HEK293 (cell line): Measurements from ENCODE around the gene OTUB2.

ENCODE experiments used
- CTCF ChIA-PET: fragments of 350-600 bp; formaldehyde crosslinking; extraction: SDS; loops from one replicate; lab custom pipeline; 2021; ENCODE audit warnings: antibody characterized with exemption; lab: Yijun Ruan, JAX
- POLR2A ChIA-PET: fragments of 300-600 bp; formaldehyde crosslinking; extraction: SDS; loops from one replicate; lab custom pipeline; 2020; ENCODE audit warnings: antibody characterized with exemption, inconsistent platforms; lab: Yijun Ruan, JAX
- H3K27ac ChIP-seq: fragments of 200-500 bp; sonication (Bioruptor generic); 2 replicates; pipeline ENCODE4 v1.5.1; 2014; ENCODE audit warnings: low read depth, low read length, control low read depth, inconsistent platforms; ENCODE audit errors: extremely low read depth
- H3K36me3 ChIP-seq, 2 experiments: fragments of 200-500 bp in 1 of 2; sonication (Bioruptor generic) in 1 of 2; 1 replicate in 1 of 2; 2 replicates in 1 of 2; pipeline ENCODE4 v1.5.1; 2014 to 2017; ENCODE audit warnings: inconsistent platforms in 2 of 2, low read length in 2 of 2; ENCODE audit not compliant: control insufficient read depth in 2 of 2, insufficient read depth in 1 of 2
- H3K4me1 ChIP-seq: fragments of 200-500 bp; sonication (Bioruptor generic); 2 replicates; pipeline ENCODE4 v1.5.1; 2014; ENCODE audit warnings: mild to moderate bottlenecking, low read length, inconsistent platforms; ENCODE audit not compliant: control insufficient read depth, insufficient read depth
- H3K4me3 ChIP-seq: 2 replicates; pipeline ENCODE4 v1.5.1; 2011; ENCODE audit warnings: low read depth, mild to moderate bottlenecking, control low read depth, low read length, moderate library complexity
- H3K9me3 ChIP-seq: fragments of 200-500 bp; sonication (Bioruptor generic); 2 replicates; pipeline ENCODE4 v1.5.1; 2014; ENCODE audit warnings: low read depth, low read length, inconsistent platforms; ENCODE audit not compliant: control insufficient read depth, insufficient read depth
- EGR2 ChIP-seq: fragments of 450-650 bp; formaldehyde crosslinking; IDR thresholded peaks from 2 replicates; pipeline ENCODE4 v1.5.1; 2016; ENCODE audit warnings: low read depth, missing biosample characterization, missing genetic modification characterization
- GLI4 ChIP-seq: fragments of 450-650 bp; formaldehyde crosslinking; IDR thresholded peaks from 2 replicates; pipeline ENCODE4 v1.5.1; 2016; ENCODE audit warnings: missing biosample characterization, missing genetic modification characterization
- GLIS1 ChIP-seq: fragments of 450-650 bp; formaldehyde crosslinking; IDR thresholded peaks from 2 replicates; pipeline ENCODE4 v1.5.1; 2016; ENCODE audit warnings: missing biosample characterization, missing genetic modification characterization
- PRDM1 ChIP-seq: fragments of 450-650 bp; formaldehyde crosslinking; IDR thresholded peaks from 2 replicates; pipeline ENCODE4; 2016; ENCODE audit warnings: missing biosample characterization, missing genetic modification characterization
- SCRT1 ChIP-seq: fragments of 450-650 bp; formaldehyde crosslinking; IDR thresholded peaks from 2 replicates; pipeline ENCODE4 v1.5.1; 2016; ENCODE audit warnings: missing biosample characterization, missing genetic modification characterization, borderline replicate concordance
- SCRT2 ChIP-seq: fragments of 450-650 bp; formaldehyde crosslinking; IDR thresholded peaks from 2 replicates; pipeline ENCODE4 v1.5.1; 2016; ENCODE audit warnings: missing biosample characterization, missing genetic modification characterization
- SP7 ChIP-seq: fragments of 450-650 bp; formaldehyde crosslinking; IDR thresholded peaks from 2 replicates; pipeline ENCODE4 v1.5.1; 2016; ENCODE audit warnings: missing biosample characterization, missing genetic modification characterization
- YY2 ChIP-seq: fragments of 450-650 bp; formaldehyde crosslinking; IDR thresholded peaks from 2 replicates; pipeline ENCODE4 v1.5.1; 2016; ENCODE audit warnings: missing biosample characterization, missing genetic modification characterization
- ZFHX2 ChIP-seq: fragments of 450-650 bp; formaldehyde crosslinking; conservative IDR thresholded peaks from 2 replicates; pipeline ENCODE4 v1.5.1; 2016; ENCODE audit warnings: missing biosample characterization, missing genetic modification characterization
- ZNF112 ChIP-seq: fragments of 450-650 bp; formaldehyde crosslinking; IDR thresholded peaks from 2 replicates; pipeline ENCODE4 v1.5.0; 2017; ENCODE audit warnings: missing biosample characterization, missing genetic modification characterization
- ZNF138 ChIP-seq: fragments of 450-650 bp; formaldehyde crosslinking; IDR thresholded peaks from 2 replicates; pipeline ENCODE4 v1.5.1; 2016; ENCODE audit warnings: missing biosample characterization, missing genetic modification characterization, borderline replicate concordance
- ZNF274 ChIP-seq, 2 experiments: fragments of 200-500 bp in 1 of 2; fragments of 450-650 bp in 1 of 2; sonication (Bioruptor generic) in 1 of 2; formaldehyde crosslinking in 1 of 2; IDR thresholded peaks; 2 replicates each; pipeline versions ENCODE4 v1.5.1 to v1.6.1; 2014 to 2016; ENCODE audit warnings: borderline replicate concordance in 1 of 2, inconsistent platforms in 1 of 2, low read length in 1 of 2, missing biosample characterization in 1 of 2, missing genetic modification characterization in 1 of 2
- ZNF302 ChIP-seq: fragments of 450-650 bp; formaldehyde crosslinking; IDR thresholded peaks from 2 replicates; pipeline ENCODE4 v1.5.1; 2016; ENCODE audit warnings: missing biosample characterization, missing genetic modification characterization, low read depth
- ZNF596 ChIP-seq: fragments of 450-650 bp; IDR thresholded peaks from 2 replicates; pipeline ENCODE4 v1.5.0; 2018; ENCODE audit warnings: missing biosample characterization, mild to moderate bottlenecking, missing genetic modification characterization, moderate library complexity
- ZNF600 ChIP-seq: fragments of 450-650 bp; formaldehyde crosslinking; IDR thresholded peaks from 2 replicates; pipeline ENCODE4 v1.5.1; 2016; ENCODE audit warnings: missing biosample characterization, missing genetic modification characterization
- ZNF623 ChIP-seq: fragments of 450-650 bp; formaldehyde crosslinking; IDR thresholded peaks from 2 replicates; pipeline ENCODE4 v1.5.1; 2016; ENCODE audit warnings: missing biosample characterization, missing genetic modification characterization
- ZNF624 ChIP-seq: fragments of 450-650 bp; formaldehyde crosslinking; IDR thresholded peaks from 2 replicates; pipeline ENCODE4 v1.5.1; 2017; ENCODE audit warnings: missing biosample characterization, missing genetic modification characterization
- ZNF629 ChIP-seq: fragments of 450-650 bp; formaldehyde crosslinking; IDR thresholded peaks from 2 replicates; pipeline ENCODE4 v1.5.1; 2017; ENCODE audit warnings: missing biosample characterization, missing genetic modification characterization
- ZNF664 ChIP-seq: fragments of 450-650 bp; formaldehyde crosslinking; IDR thresholded peaks from 2 replicates; pipeline ENCODE4 v1.5.1; 2016; ENCODE audit warnings: missing biosample characterization, missing genetic modification characterization
- ZNF791 ChIP-seq: fragments of 450-650 bp; formaldehyde crosslinking; IDR thresholded peaks from 2 replicates; pipeline ENCODE4 v1.5.1; 2016; ENCODE audit warnings: missing biosample characterization, missing genetic modification characterization
- TF ChIP-seq, protein P1 (sequence below): fragments of 450-650 bp; formaldehyde crosslinking; IDR thresholded peaks from 2 replicates; pipeline ENCODE4 v1.5.1; 2017; ENCODE audit warnings: missing biosample characterization, missing genetic modification characterization

OTUB2 gene

DNA sequence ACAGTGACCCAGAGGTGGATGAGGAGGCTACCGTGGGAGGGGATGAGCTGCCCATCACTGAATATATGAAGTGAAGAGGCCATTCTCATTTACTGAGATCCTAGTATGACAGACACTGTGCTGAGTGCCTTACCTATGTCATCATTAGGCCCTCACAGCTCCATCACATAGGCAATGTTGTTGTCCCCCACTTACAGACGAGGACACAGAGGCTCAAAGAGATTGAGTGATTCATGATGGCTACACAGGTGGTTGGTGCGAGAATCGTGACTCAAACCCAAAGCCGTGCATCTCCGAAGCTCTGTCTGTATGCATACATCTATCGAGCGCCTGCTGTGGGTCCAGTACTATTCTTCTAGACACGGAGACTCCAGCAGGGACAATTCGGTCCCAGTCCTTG, 34.9 kb upstream of the OTUB2 start (continued):
- no peak for TF ChIP-seq ZNF791 (tag by site-specific recombination)
- no peak for TF ChIP-seq ZNF596 (tag by site-specific recombination)
- TF ChIP-seq, all 188 proteins: peak for 0

DNA sequence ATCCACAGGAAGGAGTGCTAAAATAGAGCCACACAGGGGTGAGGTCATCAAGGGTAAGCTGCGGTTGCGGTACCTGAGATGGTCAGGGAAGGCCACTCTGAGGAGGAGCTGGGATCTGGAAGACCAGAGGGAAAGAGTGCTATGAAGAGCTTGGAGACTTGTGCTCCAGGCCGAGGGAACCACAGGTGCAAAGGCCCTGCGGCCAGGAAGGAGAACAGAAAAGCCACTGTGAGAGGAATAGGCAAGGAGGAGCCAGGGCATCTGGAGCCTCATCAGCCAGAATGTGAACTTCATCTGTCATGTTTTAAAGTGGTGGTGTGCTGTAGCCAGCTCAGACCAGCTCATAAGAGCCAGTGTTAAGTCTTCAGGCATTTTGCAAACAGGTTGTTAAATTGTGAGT, 34.5 kb upstream of the OTUB2 start:
- POLR2A ChIA-PET, result no interaction called here

GRCh38 chr14:93993382-93993781, 32.8 kb upstream of the OTUB2 start:
- CTCF ChIA-PET, result interaction anchor here (1.0 to 2.2 kb wide), 3 partner anchors 7 to 143 kb away, joined by 4 to 13 read pairs (median 5); no protein-coding TSS in a partner anchor
- TF ChIP-seq ZNF664 (tag by site-specific recombination) (no peak), ZNF274 (IDR thresholded peaks at IDR 0.05; ENCODE audit: low read length) (no peak), ZNF274 (tag by site-specific recombination; IDR thresholded peaks at IDR 0.05; ENCODE audit: borderline replicate concordance) (no peak), GLI4 (no peak), PRDM1 (tag by site-specific recombination) (no peak)
- H3K27ac ChIP-seq, result no peak overlapping the region
- POLR2A ChIA-PET, result no interaction called here
- no peaks in the 10 kb centered on the region for H3K36me3 ChIP-seq
- H3K4me1 ChIP-seq, result no peaks in the 10 kb centered on the region; the same call in 1 of the 2 replicates
- H3K4me3 ChIP-seq, result no peak overlapping the region
- H3K9me3 ChIP-seq, result no peaks in the 10 kb centered on the region

More for the DNA sequence above, 34.5 kb upstream of the OTUB2 start:
- Histone ChIP-seq H3K27ac (no peak overlapping the region), H3K36me3 (no peaks in the 10 kb centered on the region), H3K4me3 (no peak overlapping the region), H3K4me1 (no peaks in the 10 kb centered on the region), H3K9me3 (no peaks in the 10 kb centered on the region)
- no peak for TF ChIP-seq ZNF138 (tag by site-specific recombination)
- TF ChIP-seq ZNF623 (tag by site-specific recombination), result peak; percentile 93
- CTCF ChIA-PET, result interaction anchor here (0.8 to 2.3 kb wide), 5 partner anchors 9 to 145 kb away, joined by 3 to 15 read pairs (median 5); no protein-coding TSS in a partner anchor

DNA sequence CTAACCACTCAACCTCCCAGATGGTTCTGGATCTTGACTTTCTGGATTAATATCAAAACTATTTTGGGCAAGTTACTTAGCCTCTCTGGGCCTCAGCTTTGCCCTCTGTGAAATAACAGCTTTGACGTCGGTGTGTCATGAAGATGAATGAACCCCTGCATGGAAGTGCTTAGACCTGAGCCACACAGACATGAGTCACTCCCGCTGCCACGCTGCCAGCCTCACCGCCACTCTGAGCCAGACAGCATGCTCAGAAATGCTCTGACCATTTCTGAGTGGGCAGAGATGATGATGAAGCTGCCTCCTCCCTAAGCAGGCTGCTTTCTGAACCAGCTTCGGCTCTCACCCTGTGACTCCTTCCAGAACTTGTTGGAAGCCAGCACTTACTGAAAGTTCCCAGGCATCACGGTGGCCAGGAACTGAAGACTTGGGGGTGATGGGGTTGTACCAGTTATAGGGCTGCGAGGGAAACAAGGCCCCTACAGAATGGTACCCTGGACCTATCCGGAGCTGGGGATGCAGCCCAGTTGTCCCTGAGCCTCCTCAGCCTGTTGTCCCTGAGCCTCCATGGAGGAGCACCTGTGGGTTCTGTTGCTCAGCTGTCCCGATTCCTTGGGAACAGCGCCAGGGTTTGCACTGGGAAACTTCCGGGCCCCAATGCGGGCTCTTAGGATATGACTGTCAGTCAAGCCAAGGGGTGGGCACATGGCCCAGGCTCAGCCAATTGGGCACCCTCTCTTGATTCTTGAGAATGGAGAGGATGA, 31.0 kb upstream of the OTUB2 start:
- no peak overlapping the region for H3K27ac ChIP-seq
- no peaks in the 10 kb centered on the region; the same call in 1 of the 2 replicates for H3K4me1 ChIP-seq
- ChIA-PET CTCF (interaction anchor here (1.1 to 2.0 kb wide), 2 partner anchors 56 to 58 kb away, joined by 4 to 10 read pairs; no protein-coding TSS in a partner anchor), POLR2A (no interaction called here)
- no peak overlapping the region for H3K4me3 ChIP-seq
- H3K9me3 ChIP-seq, result no peaks in the 10 kb centered on the region
- TF ChIP-seq ZNF629 (0 out of 2 replicates have a peak, but pooled peaks have one; percentile 32), EGR2 (tag by site-specific recombination) (peak; percentile 5; the same call in 1 of the 2 replicates), SCRT1 (tag by site-specific recombination) (peak; percentile 41; the same call in 1 of the 2 replicates), SCRT2 (tag by site-specific recombination) (peak; percentile 82), ZFHX2 (tag by site-specific recombination) (peak; percentile 65), ZNF112 (tag by site-specific recombination) (no peak), YY2 (tag by site-specific recombination) (no peak), SP7 (0 out of 2 replicates have a peak, but pooled peaks have one; percentile 26), ZNF600 (tag by site-specific recombination) (peak; percentile 69; the same call in 1 of the 2 replicates), ZNF624 (tag by site-specific recombination) (no peak), ZNF302 (tag by site-specific recombination) (no peak), GLIS1 (peak; percentile 18; the same call in 1 of the 2 replicates)
- TF ChIP-seq, protein P1, sequence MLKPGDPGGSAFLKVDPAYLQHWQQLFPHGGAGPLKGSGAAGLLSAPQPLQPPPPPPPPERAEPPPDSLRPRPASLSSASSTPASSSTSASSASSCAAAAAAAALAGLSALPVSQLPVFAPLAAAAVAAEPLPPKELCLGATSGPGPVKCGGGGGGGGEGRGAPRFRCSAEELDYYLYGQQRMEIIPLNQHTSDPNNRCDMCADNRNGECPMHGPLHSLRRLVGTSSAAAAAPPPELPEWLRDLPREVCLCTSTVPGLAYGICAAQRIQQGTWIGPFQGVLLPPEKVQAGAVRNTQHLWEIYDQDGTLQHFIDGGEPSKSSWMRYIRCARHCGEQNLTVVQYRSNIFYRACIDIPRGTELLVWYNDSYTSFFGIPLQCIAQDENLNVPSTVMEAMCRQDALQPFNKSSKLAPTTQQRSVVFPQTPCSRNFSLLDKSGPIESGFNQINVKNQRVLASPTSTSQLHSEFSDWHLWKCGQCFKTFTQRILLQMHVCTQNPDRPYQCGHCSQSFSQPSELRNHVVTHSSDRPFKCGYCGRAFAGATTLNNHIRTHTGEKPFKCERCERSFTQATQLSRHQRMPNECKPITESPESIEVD, result no peak
- H3K36me3 ChIP-seq, result no peaks in the 10 kb centered on the region
